GM18867 (cell line): ENCODE results near the gene PLS1.
A peak's percentile ranks its signal among the peaks of the same experiment; 100 is the strongest.
"Not testable (repeated sequence)": the region's sequence is repeated elsewhere in the genome, so short reads cannot be mapped to it uniquely, and the experiment has no call there.

Source experiments
- ATAC-seq: cut with Tn5 transposase; IDR thresholded peaks from one replicate; pipeline ENCODE4 v1.9.1; 2021; ENCODE audit warnings: mild to moderate bottlenecking, moderate library complexity; ENCODE audit not compliant: unreplicated experiment

PLS1 gene, protein sequence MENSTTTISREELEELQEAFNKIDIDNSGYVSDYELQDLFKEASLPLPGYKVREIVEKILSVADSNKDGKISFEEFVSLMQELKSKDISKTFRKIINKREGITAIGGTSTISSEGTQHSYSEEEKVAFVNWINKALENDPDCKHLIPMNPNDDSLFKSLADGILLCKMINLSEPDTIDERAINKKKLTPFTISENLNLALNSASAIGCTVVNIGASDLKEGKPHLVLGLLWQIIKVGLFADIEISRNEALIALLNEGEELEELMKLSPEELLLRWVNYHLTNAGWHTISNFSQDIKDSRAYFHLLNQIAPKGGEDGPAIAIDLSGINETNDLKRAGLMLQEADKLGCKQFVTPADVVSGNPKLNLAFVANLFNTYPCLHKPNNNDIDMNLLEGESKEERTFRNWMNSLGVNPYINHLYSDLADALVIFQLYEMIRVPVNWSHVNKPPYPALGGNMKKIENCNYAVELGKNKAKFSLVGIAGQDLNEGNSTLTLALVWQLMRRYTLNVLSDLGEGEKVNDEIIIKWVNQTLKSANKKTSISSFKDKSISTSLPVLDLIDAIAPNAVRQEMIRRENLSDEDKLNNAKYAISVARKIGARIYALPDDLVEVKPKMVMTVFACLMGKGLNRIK

DNA sequence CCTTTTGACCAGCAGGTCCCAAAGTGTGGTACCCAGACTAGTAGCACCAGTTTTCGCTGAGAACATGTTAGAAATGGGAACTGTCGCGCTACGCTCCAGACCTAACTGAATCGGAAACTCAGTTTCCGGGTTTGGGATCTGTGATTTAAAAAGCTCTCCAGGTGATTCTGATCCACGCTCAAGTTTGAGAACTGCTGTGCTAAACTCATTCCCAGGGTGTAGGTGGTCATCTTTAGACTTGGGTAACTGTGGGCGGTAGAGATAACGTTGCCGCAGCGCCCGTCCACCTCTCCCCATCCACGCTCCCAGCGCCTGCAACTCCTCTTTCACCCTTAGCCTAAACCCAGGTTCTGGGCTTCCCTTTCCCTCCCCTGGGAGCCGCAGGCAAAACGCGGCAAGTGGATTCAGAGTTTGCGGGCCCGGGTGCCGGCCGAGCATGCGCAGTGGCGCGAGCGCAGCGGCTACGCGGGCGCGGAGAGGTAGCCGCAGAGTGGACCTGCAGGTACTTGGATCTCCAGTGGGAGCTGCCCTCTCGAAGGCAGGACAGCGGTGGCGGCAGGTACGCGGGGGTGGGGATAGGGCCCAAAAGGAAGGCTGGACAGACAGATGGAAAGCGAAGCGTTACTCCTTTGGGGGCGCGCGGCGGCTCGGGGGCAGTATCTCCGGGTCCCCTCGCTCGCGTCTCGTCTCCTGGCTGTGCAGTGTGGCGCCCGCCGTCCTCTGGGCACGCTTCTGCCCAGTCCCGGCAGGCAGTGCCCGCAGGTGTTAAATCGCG is at the start of gene PLS1:
PLS1 (plus strand) TSS at position 443 of the 775 bp plus-strand sequence. CDS start 67,845 bp downstream, outside the sequence.
- ATAC-seq = peak; percentile 92

DNA sequence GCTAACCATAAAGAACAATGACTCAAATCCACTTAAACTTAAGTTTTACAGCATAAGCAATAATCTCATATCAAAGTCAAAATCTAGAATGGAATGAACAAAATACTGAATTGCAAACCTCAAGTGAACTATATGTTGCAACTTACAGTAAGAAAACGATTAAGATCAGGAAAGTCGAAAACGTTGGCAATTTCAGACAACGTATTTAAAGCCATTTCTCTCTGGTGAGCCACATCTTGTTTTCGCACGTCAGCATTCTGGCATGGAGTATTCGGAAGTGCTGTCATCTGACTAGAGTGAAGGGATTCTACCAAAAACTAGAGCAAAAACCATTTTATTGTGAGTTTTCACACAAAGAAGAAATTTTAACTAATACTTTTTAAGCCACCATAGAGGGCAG is 46.2 kb upstream of the PLS1 start:
- no peak for ATAC-seq

DNA sequence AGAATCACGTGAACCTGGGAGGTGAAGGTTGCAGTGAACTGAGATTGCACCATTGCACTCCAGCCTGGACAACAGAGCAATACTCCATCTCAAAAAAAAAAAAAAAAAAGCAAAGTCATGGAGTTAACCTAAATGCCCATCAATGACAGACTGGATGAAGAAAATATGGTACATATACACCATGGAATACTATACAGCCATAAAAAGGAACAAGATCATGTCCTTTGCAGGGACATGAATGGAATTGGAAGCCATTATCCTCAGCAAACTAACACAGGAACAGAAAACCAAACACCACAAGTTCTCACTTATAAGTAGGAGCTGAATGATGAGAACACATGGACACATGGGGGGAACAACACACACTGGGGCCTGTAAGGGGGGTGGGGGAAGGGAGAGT is 43.6 kb upstream of the PLS1 start:
- not testable (repeated sequence) for ATAC-seq

DNA sequence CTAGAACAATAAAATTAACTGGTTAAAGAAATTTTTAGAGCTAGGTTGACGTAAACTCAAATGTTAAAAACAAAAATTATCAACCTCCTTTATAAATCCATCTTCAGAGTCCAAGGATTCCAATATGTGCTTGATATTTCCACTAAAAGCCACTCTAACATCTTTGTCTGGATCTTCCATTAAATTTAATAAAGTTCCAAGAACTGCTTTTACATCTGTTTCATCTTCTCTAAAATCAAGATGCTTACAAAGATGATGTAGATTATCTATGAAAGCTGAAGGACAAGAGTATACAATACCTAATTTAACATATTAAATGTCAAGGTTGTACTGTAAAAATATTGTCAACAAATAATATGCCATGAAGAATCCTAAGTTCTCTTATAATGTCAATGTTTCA is 42.5 kb upstream of the PLS1 start:
- ATAC-seq = no peak

DNA sequence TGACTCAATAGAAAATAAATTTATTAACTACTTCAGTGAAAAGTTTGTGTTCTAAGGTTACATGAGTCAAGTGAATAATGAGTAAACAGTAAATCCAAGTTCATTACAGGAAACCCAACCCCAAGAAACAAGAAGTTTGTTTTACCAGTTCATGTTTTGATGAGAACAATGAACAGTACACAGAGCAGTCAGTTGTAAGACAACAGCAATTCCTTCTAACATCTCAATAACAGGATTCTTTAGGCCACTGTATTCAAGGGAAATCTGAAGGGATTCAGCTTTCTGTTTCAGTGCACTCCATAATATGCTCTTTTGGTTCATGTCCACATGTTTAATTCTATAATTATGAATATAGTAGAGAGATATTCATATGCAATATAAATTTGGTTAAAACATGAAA is 36.1 kb upstream of the PLS1 start:
- no peak for ATAC-seq

DNA sequence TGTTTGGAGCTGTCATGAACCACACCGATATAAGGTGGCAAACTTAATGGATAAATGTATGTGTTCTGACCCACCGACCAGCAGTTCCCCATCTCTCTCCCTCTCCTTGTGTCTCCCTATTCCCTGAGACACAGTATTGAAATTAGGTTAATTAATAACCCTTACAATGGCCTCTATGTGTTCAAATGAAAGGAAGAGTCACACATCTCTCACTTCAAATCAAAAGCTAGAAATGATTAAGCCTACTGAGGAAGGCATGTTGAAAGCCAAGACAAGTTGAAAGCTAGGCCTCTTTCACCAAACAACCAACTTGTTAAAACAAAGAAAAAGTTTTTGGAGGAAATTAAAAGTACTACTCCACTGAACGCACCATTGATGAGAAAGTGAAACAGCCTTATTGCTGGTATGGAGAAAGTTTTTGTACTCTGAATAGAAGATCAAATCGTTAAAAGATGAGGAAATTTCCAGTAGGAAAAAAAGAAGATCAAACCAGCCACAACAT is 32.6 kb upstream of the PLS1 start:
- no peak for ATAC-seq

DNA sequence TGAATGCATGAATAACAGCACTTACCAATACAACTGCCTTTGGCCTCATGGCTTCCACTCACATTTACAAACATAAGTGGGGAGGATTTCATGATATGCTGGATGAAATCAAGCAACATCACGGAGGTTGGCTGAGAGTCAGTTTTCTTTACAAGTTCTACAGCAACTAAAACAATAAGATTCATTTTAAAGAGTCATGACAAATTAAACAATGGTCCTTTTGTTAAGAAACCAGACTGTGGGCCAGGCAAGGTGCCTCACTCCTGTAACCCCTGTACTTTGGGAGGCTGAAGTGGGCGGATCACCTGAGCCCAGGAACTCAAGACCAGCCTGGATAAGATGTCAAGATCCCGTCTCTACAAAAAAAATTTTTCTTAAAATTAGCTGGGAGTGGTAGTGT is 30.1 kb upstream of the PLS1 start:
- ATAC-seq = no peak

DNA sequence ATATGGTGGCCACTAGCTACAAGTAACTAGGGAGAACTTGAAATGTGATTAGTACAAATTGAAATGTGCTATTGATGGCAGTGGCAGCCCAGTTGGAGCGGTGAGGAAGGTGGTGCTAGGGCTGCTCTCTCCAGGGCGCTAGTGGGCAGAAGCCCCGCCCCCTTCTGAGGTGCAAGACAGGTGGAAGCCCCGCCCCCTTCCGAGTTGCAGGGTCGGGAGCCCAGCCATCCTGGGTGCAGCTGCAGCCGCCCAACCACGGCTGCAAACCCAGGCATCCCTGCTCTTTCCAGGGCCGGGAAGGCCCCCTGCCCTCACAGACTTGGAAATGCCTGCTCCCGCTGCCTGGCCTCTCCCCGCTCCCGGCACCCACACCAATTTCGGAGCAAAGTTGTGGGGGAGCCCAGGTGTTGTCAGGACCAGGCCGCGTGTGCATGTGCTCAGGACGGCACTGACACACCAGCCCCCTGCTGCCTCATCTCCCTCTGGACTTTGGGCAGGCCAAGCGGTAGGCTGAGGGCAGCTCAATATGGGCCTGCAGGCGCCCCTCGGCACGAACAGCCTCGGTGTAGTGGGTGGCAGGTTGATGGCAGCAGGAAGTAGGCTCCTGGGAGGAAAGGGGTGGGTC is 27.7 kb upstream of the PLS1 start:
- ATAC-seq = no peak

DNA sequence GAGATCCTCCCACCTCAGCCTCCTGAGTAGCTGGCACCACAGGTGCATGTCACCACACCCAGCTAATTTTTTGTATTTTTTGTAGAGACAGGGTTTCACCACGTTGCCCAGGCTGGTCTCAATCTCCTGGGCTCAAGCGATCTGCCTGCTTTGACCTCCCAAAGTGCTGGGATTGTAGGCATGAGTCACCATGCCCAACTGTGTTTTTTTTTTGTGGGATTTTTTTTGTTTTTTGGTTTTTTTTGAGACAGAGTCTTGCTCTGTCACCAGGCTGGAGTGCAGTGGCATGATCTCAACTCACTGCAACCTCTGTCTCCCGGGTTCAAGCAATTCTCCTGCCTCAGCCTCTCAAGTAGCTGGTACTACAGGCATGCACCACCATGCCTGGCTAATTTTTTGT is 26.8 kb upstream of the PLS1 start:
- not testable (repeated sequence) for ATAC-seq

DNA sequence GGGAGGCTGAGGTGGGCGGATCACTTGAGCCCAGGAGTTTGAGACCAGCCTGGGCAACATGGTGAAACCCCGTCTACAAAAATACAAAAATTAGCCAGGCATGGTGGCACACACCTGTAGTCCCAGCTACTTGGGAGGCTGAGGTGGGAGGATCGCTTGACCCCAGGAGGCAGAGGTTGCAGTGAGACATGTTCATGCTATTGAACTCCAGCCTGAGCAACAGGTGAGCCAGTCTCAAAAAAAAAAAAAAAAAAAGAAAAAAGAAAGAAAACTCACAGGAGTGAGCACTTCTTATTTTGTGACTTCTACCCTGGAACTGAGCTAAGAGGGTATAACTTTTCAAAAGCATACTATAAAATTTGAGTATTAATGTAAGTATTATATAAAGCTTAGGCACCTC is 22.0 kb upstream of the PLS1 start:
- not testable (repeated sequence) for ATAC-seq

DNA sequence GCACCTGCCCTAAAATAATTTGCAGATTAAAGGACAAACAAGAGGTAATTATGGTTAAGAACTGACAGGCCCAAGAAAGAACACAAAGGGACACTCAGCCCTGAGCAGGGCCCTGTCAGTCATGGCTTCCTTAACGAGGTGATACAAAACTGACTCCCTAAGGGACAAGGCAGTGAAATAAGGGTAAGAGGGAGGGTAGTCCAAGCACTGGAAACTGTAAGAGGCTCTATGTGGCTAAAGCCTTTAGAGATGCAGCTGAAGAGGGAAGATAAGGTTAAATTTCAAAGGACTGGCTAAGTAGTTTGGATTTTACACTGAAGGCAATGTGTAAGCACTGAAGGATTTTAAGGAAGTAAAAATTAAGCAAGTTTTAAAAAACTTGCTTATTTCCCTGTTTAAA is 21.5 kb upstream of the PLS1 start:
- ATAC-seq = no peak

DNA sequence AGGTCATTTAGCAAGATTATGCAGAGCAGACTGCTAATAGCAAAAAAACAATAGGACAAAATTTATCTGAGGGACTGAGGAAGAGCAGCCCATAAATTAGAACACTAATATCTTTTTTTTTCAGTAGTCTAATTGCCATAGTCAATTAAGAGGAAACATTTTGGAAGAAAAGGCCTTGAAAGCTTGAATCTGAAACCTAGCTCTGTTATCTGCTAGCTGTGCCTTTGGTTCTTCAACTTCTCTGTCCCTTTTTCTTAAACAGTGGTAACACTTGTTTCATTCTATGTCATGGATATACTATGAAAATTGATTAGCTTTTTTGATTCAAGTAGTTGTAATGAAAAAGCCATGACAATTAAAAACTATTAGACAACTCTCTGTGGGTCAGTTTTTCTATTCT is 19.4 kb upstream of the PLS1 start:
- no peak for ATAC-seq

DNA sequence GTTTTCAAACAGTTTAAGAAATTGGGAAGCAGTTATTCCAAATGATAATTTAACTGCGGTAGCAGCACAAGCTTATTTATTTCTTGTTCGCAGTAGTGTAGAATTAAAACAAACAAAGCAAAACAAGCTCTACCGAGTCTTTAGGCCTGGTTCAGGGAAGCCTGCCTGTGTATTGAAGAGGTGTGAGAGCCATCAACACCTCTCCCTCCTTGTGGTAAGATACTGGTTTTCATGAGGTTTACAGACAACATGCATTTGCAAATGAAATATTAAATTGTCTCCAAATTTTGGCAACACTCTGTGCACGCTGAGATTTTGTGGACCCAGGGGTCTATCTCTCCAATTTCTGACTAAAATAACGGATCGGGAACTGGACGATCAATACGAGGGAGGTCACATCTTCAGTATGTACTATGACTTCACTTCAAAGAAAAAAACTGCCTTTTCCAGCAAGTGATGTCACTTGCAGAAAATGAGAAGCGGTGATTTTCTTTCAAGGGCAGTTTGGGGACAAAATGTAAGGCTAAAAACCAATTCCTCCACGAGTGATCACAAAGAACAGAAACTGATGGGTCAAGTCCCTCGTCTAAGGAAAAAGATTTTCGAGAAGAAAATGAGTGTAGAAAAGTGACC is 18.4 kb upstream of the PLS1 start:
- ATAC-seq = no peak

DNA sequence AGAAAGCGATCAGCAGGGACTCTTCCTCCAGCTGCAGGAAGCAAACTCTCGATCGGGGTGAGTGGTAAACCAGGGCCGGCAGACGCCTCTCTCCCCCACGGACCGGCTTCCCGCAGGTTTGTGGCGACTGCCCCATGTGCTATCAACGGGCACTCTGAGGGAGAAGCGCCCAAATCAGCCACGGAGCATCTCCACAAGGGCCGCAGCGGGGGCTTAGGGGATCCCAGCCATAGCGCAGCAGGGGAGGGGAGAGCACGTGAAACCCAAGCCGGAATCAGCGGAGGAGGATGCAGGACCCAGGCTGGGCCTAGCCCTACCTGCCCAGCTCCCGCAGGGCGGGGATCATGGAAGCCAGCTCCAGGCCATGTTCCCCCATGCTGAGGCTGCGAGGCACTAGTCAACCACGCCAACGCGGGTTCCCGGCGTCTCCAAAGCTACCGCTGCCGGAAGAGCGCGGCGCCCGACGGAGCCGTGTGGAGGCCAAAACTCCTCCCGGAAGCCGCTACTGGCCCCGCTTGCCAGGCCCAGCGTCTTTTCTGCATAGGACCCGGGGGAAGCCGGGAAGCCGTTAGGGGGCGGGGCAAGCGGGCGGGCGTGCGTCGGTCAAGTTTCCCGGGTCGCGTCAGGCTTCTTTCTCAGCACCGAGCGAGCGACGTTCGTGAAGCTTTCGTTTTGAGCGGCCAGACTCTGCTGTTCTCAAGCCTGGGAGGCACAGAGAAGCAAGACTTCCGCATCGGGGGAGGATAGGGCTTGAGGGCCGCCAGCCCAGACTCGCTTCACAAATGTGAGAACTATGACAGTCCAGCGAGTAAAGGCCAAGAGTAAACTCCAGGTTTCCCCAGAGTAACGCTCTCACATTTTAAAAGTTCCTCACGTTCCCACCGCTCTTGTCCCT is 17.6 kb upstream of the PLS1 start, which contains the start of gene ATR:
ATR (minus strand) TSS at position 405 of the 895 bp plus-strand sequence; CDS start at position 376, 29 bp downstream.
- ATAC-seq = peak; percentile 96

DNA sequence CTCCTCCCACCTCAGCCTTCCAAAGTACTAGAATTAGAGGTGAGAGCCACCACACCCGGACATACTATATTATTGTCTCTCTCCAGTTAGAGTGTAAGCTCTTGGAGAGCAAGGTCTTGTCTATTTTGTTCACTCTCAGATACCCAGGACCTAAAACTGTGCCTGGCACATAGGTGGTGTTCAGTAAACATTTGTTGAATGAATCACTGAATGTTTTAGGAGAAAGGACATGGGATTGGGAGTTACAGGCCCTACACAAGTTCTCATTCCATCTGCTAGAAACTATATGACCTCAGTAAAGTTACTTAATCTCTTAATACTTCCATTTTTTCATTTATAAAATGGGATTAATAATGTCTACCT is 16.2 kb upstream of the PLS1 start:
- no peak for ATAC-seq

DNA sequence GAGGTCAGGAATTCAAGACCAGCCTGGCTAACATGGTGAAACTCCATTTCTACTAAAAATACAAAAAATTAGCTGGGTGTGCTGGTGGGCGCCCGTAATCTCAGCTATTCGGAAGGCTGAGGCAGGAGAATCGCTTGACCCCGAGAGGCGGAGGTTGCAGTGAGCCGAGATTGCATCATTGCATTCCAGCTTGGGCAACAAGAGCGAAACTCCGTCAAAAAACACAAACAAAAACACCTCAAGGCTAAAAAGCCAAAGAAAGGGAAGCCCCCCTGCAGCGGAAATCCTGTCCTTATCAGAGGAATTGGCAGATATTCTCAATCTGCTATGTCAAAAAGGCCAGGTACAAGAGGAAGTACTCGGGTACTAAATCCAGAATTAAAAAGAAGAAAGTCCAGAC is 15.1 kb upstream of the PLS1 start:
- ATAC-seq = not testable (repeated sequence)

DNA sequence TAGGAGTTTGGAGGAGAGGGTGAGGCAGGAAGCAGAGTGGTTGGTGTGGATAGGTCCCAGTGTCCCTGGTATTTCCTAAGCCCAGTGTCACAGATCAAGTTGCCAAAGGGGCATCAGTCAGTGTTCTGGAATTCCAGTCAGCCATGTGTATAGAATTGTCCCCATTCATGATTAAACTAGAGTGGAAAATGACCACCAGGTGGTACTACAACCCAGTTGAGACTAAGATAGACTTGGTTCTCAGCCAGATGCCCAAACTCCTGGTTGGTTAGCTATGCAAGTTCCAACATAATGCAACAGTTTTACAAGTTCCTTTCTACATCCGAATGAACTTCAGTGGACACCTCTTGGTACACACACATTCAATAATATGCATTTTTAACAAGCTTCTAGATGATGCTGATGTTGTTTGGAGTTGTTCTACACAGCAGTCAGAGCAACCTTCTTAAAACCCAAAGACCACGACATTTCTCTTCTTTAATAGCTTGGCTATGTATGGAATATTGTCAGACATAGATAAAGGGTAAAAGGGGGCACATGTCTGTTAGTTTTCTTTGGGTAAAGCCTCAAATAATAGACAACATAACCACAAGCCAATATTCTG is 9.3 kb upstream of the PLS1 start:
- ATAC-seq = peak; percentile 78

DNA sequence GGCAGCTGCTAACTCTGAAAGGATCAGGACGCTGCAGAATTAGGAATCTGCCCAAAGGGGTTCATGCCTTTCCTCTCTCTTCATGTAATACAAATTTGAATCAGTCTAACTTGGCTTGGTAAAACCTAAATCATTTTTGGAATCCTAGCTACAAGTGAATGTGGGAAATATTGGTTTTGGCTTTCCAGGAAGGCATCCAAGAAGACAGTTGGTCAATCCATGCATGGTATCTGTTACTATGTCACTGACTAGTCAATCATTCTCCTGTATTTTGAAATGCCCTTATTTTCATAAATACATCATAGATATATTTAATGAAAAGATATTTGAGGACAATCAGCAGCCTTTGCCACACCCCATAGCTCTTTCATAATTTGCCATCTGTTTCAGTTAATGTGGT is 7.5 kb upstream of the PLS1 start:
- no peak for ATAC-seq

DNA sequence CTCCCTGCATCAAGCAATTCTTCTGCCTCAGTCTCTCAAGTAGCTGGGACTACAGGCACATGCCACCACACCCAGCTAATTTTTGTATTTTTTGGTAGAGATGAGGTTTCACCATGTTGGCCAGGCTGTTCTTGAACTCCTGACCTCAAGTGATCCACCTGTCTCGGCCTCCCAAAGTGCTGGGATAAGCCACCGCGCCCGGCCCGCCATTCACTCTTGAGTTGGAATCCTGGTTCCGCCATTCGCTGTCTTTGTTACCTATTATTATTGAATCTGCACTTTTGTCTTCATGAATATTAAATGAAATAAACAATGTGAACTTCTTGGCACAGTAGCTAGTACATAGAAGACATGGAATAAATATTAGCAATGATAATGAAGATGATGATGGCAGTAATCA is 3.9 kb upstream of the PLS1 start:
- not testable (repeated sequence) for ATAC-seq
